Vagina (tissue), 2 donors: ENCODE measurements around the gene PLCL1.

ENCODE experiments used
- CTCF ChIP-seq, 3 experiments: fragments of 450-650 bp in 2 of 3; fragments of 200-600 bp in 1 of 3; sonication (generic) in 1 of 3; IDR thresholded peaks; one replicate each; pipeline ENCODE4 v1.5.1; 2017 to 2019; ENCODE audit warnings: antibody characterized with exemption in 3 of 3, mild to moderate bottlenecking in 2 of 3, moderate library complexity in 2 of 3
- POLR2A ChIP-seq, 2 donors: fragments of 450-650 bp; IDR thresholded peaks; one replicate each; pipeline ENCODE4 v1.6.1; 2017; ENCODE audit warnings: antibody characterized with exemption in 2 of 2, mild to moderate bottlenecking in 2 of 2, moderate library complexity in 2 of 2

GRCh38 chr2:197863744-197864143, 59.4 kb downstream of the PLCL1 start:
- no peak for TF ChIP-seq POLR2A (IDR thresholded peaks at IDR 0.05)
- TF ChIP-seq CTCF (IDR thresholded peaks at IDR 0.05): no peak
